WI38 (cell line): ENCODE measurements around the gene FBXL14.

ENCODE experiments used
- H3K4me3 ChIP-seq: 2 replicates; pipeline ENCODE4 v1.5.1; 2011; ENCODE audit warnings: low read depth, mild to moderate bottlenecking, control low read depth, low read length
- TF ChIP-seq, protein P1 (sequence below): IDR thresholded peaks from 2 replicates; pipeline ENCODE4 v1.5.1; 2012; ENCODE audit warnings: low read depth, mild to moderate bottlenecking, control low read depth, low read length

Gene FBXL14

DNA sequence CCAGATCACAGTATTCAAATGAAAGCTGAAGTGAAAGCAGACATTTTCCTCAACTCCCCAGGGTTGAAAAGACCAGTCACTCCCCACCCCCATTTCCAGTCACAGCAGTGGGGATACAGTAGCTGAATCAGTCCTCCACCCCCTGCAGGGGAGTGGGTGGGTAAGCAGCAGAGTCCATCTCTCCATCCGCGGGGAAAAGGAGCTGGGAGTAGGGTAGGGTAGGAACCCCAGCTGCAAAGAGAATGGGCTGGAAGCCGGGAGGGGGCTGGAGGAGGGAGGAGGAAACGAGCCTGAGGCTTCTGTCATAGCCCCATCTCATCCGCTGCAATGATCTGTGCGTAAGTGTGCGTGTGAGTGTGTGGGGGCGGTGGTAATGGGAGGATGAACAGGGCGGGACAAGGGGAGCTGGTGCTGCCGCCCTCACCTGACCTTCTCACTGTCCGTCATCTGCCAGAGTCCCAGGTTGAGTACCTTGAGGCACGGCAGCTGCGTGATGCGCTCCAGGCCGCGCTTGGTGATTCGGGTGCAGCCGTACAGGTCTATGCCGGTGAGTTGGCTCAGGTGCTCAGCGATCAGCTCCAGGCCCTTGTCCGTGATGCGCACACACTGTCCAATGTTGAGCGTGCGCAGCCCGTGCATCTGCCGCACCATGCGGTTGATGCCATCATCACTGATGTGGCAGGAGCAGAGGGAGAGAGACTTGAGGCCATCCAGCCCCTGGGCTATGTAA lies 1.8 kb downstream of the FBXL14 start:
- TF ChIP-seq, protein P1, sequence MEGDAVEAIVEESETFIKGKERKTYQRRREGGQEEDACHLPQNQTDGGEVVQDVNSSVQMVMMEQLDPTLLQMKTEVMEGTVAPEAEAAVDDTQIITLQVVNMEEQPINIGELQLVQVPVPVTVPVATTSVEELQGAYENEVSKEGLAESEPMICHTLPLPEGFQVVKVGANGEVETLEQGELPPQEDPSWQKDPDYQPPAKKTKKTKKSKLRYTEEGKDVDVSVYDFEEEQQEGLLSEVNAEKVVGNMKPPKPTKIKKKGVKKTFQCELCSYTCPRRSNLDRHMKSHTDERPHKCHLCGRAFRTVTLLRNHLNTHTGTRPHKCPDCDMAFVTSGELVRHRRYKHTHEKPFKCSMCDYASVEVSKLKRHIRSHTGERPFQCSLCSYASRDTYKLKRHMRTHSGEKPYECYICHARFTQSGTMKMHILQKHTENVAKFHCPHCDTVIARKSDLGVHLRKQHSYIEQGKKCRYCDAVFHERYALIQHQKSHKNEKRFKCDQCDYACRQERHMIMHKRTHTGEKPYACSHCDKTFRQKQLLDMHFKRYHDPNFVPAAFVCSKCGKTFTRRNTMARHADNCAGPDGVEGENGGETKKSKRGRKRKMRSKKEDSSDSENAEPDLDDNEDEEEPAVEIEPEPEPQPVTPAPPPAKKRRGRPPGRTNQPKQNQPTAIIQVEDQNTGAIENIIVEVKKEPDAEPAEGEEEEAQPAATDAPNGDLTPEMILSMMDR, result 0 out of 2 replicates have a peak, but pooled peaks have one; percentile 23
- H3K4me3 ChIP-seq, result peak overlapping the region; percentile 72

DNA sequence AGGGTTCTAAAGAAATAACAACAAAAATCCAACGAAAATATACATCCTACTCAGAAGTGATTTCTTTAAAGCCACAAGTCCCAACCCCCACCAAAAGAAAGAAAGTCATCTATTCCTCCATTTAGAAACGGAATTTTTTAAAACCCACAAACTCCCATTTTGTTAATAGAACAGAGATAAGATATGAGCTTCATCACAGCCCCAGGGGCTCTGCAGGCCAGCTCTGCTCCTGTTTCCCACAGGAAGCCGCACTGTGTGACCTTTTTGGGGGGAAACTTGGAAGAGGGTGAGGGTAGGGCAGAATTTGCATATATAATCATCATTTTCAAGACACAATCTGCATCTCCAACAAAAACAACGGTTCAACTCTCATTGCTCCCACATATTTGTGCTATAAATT lies 2.8 kb downstream of the FBXL14 start:
- peak overlapping the region; percentile 72 for H3K4me3 ChIP-seq
- TF ChIP-seq, protein P1, result no peak

DNA sequence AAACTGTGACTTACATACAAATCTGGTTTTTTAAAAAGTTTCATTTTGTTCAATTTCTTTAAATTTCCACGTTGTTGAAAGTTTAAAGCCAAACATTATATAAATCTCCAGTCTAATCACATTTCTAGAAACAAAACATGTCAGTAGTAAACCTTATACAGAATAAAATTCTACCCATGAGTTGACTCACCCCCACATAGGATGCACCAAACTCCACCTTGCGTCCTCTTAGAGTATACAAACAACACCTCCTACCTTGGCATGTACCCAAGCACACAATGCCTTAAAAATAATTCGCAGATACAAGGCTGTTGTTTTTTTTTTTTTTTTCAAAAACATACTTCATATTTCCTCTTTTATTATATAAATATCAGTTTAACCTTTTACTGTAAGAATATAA lies 3.3 kb downstream of the FBXL14 start:
- H3K4me3 ChIP-seq, result peak overlapping the region; percentile 72

DNA sequence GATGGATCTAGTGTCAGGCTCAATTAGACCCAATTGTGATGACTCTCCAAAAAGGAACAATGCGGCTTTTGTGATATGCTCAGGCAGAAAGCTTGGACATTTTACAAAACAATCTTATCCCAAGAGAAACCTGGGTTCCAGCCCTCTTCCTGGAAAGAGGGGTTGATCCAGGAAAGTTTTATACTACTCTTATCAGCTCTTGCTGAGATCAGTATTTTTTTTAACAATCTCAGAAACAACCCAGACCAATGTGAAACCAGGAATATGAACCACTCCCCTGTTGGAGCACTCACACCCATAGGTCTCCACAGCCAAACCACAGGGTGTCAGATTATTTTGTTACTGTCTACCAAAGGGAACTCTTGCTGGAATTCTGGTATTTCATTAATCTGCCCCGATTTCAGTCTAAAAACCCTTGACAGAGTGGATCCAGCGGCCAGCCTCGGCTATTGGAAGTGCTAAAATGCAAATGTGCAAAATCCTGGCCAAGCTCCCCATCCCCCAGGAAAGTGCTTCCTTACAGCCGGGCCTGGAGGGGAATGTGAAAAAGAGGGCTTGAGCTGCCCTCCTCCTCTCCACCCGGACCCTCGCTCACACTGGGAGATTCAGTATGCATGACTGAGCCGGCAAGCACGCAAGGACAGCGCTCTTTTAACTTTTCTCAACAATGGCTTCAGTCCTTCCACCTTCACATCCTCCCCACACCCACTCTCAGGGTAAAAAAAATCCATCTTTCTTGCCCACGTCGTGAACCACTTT lies 4.0 kb downstream of the FBXL14 start:
- peak overlapping the region; percentile 72 for H3K4me3 ChIP-seq
- TF ChIP-seq, protein P1, result no peak

More for the DNA sequence above, 3.3 kb downstream of the FBXL14 start:
- TF ChIP-seq, protein P1, result no peak

DNA sequence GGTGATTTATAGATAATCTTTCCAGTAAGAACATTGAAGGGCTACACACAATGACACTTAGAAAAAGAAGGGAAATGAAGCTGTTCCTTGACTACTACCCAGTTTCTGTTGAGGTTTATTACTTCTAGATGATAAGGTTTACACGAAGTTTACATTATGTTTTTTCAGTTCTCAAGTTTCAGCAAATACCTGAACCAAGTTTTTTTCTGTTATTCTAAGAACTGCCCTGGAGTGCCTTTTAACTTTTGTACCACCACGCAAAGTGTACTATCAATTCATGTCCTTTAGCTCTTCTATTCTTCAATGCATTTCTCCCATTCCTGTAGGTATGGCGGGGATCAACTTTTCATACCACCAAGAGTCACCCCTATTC lies 5.8 kb downstream of the FBXL14 start:
- TF ChIP-seq, protein P1, result no peak
- no peak overlapping the region for H3K4me3 ChIP-seq

DNA sequence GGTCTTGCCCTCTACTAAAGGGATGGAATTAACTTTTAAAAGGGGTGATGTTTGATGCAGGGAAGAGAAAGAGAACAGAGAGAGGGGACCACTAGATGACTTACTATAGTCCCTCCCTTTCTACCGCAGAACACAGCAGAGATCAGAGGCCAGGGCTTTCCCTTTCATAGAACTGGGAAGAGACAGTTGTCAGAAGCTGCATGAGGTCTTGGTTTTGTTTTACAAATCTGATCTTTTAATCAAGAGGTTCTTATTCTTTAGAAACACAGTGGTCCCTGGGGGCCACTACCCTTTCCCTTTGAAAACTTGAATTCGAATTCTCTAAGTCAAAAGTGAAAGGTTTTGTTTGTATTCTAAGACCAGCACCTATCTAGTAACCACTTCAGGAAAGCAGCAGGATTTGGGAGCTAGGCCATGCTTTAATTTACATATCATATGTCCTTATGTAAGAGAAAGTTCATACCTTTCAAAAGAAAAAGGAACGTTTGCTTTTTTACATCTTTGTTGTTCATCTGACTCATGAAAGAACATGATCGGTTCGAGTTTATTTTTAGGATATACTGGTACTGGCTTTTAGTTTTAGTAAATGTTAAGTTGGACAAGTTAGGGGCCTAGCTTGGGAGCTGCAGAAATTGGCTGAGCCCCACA lies 6.3 kb downstream of the FBXL14 start:
- TF ChIP-seq, protein P1, result no peak
- H3K4me3 ChIP-seq, result no peak overlapping the region
